ENCODE results near the gene EYA2. TPM values are rescaled to one million over a fixed set of nuclear protein-coding genes. Genes with fewer than 3 reads are reported as not detected.
A peak's percentile ranks its signal among the peaks of the same experiment; 100 is the strongest.

EYA2 gene
- polyA plus RNA-seq, 1 experiment = 4.0 TPM

GRCh38 chr20:46970937-46971630 is 76.4 kb downstream of the EYA2 start:
- no peak overlapping the region for H3K4me3 ChIP-seq (ENCODE audit: low read depth, low read length)
- TF ChIP-seq, protein P1, sequence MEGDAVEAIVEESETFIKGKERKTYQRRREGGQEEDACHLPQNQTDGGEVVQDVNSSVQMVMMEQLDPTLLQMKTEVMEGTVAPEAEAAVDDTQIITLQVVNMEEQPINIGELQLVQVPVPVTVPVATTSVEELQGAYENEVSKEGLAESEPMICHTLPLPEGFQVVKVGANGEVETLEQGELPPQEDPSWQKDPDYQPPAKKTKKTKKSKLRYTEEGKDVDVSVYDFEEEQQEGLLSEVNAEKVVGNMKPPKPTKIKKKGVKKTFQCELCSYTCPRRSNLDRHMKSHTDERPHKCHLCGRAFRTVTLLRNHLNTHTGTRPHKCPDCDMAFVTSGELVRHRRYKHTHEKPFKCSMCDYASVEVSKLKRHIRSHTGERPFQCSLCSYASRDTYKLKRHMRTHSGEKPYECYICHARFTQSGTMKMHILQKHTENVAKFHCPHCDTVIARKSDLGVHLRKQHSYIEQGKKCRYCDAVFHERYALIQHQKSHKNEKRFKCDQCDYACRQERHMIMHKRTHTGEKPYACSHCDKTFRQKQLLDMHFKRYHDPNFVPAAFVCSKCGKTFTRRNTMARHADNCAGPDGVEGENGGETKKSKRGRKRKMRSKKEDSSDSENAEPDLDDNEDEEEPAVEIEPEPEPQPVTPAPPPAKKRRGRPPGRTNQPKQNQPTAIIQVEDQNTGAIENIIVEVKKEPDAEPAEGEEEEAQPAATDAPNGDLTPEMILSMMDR (IDR thresholded peaks at IDR 0.05; ENCODE audit: low read depth, low read length) = no peak
- no peaks in the 10 kb centered on the region for H3K27me3 ChIP-seq (ENCODE audit: control insufficient read depth, insufficient read depth, low read length)
- DNase-seq (ENCODE audit: low read depth, low spot score) = peak; percentile 83
- no peaks in the 10 kb centered on the region for H3K9me3 ChIP-seq (ENCODE audit: control insufficient read depth, insufficient read depth, low read length)
- H3K27ac ChIP-seq (ENCODE audit: low read depth, low read length) = no peak overlapping the region
- ChIA-PET POLR2A (interaction anchor here (0.6 to 1.1 kb wide), 2 partner anchors 17 to 24 kb away, joined by 4 to 5 read pairs; no protein-coding TSS in a partner anchor), CTCF (interaction anchor here (0.7 to 1.4 kb wide), 2 partner anchors 212 to 410 kb away, joined by 3 to 4 read pairs; no protein-coding TSS in a partner anchor)

GRCh38 chr20:46973766-46974165 is 79.1 kb downstream of the EYA2 start:
- no peak overlapping the region for H3K4me3 ChIP-seq (ENCODE audit: low read depth, low read length)

GRCh38 chr20:46974669-46975434 is 80.2 kb downstream of the EYA2 start:
- no peak for DNase-seq (ENCODE audit: low read depth, low spot score)
- ChIA-PET CTCF (no interaction called here), POLR2A (no interaction called here)
- H3K27me3 ChIP-seq (ENCODE audit: control insufficient read depth, insufficient read depth, low read length) = no peaks in the 10 kb centered on the region
- TF ChIP-seq, protein P1 (IDR thresholded peaks at IDR 0.05; ENCODE audit: low read depth, low read length) = no peak
- no peak overlapping the region for H3K4me3 ChIP-seq (ENCODE audit: low read depth, low read length)
- no peak overlapping the region for H3K27ac ChIP-seq (ENCODE audit: low read depth, low read length)
- no peaks in the 10 kb centered on the region for H3K9me3 ChIP-seq (ENCODE audit: control insufficient read depth, insufficient read depth, low read length)

More at GRCh38 chr20:46973766-46974165, 79.1 kb downstream of the EYA2 start:
- DNase-seq (ENCODE audit: low read depth, low spot score) = no peak
- CTCF ChIA-PET = no interaction called here
- H3K27me3 ChIP-seq (ENCODE audit: control insufficient read depth, insufficient read depth, low read length) = no peaks in the 10 kb centered on the region
- H3K27ac ChIP-seq (ENCODE audit: low read depth, low read length) = no peak overlapping the region
- H3K9me3 ChIP-seq (ENCODE audit: control insufficient read depth, insufficient read depth, low read length) = no peaks in the 10 kb centered on the region
- POLR2A ChIA-PET = no interaction called here
- TF ChIP-seq, protein P1 (IDR thresholded peaks at IDR 0.05; ENCODE audit: low read depth, low read length) = no peak

- TF ChIP-seq, protein P1 (IDR thresholded peaks at IDR 0.05; ENCODE audit: low read depth, low read length) = no peak
- no peak for DNase-seq (ENCODE audit: low read depth, low spot score)
- POLR2A ChIA-PET = no interaction called here
- Histone ChIP-seq H3K9me3 (ENCODE audit: control insufficient read depth, insufficient read depth, low read length) (no peaks in the 10 kb centered on the region), H3K27me3 (ENCODE audit: control insufficient read depth, insufficient read depth, low read length) (no peaks in the 10 kb centered on the region), H3K4me3 (ENCODE audit: low read depth, low read length) (no peak overlapping the region), H3K27ac (ENCODE audit: low read depth, low read length) (no peak overlapping the region)
- CTCF ChIA-PET = no interaction called here
These were observed 81.3 kb downstream of the EYA2 start for GRCh38 chr20:46975976-46976375.

- POLR2A ChIA-PET = no interaction called here
These were observed 82.6 kb downstream of the EYA2 start for GRCh38 chr20:46977204-46977603.

More at GRCh38 chr20:46977204-46977603, 82.6 kb downstream of the EYA2 start:
- CTCF ChIA-PET = no interaction called here
- no peak overlapping the region for H3K27ac ChIP-seq (ENCODE audit: low read depth, low read length)
- no peaks in the 10 kb centered on the region for H3K27me3 ChIP-seq (ENCODE audit: control insufficient read depth, insufficient read depth, low read length)
- no peak overlapping the region for H3K4me3 ChIP-seq (ENCODE audit: low read depth, low read length)
- TF ChIP-seq, protein P1 (IDR thresholded peaks at IDR 0.05; ENCODE audit: low read depth, low read length) = no peak
- H3K9me3 ChIP-seq (ENCODE audit: control insufficient read depth, insufficient read depth, low read length) = no peaks in the 10 kb centered on the region
- DNase-seq (ENCODE audit: low read depth, low spot score) = no peak
